Cortex of kidney (tissue), 1 donor: ENCODE results near the gene SPTLC2.
"Not testable (repeated sequence)": the region's sequence is repeated elsewhere in the genome, so short reads cannot be mapped to it uniquely, and the experiment has no call there.

ENCODE experiments used
- DNase-seq: peaks from one replicate; lab custom pipeline; 2025; lab: John Stamatoyannopoulos, UW

The SPTLC2 gene

DNA sequence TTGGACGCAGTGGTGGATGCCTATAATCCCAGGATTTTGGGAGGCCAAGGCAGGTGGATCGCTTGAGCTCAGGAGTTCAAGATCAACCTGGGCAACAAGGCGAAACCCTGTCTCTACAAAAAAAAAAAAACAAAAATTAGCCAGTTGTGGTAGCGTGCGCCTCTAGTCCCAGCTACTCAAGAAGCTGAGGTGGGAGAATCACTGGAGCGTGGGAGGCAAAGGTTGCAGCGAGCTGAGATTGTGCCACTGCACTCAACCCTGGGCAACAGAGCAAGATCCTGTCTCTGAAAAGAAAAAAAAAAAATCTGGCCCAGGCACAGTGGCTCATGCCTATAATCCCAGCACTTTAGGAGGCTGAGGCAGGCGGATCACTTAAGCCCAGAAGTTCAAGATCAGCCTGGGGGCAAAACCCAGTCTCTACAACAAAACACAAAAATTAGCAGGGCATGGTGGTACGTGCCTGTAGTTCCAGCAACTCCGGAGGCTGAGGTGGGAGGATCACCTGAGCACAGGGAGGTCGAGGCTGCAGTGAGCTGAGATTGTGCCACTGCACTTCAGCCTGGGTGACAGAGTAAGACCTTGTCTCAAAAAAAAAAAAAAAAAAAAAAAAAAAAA lies 27.9 kb downstream of the SPTLC2 start:
- not testable (repeated sequence) for DNase-seq

DNA sequence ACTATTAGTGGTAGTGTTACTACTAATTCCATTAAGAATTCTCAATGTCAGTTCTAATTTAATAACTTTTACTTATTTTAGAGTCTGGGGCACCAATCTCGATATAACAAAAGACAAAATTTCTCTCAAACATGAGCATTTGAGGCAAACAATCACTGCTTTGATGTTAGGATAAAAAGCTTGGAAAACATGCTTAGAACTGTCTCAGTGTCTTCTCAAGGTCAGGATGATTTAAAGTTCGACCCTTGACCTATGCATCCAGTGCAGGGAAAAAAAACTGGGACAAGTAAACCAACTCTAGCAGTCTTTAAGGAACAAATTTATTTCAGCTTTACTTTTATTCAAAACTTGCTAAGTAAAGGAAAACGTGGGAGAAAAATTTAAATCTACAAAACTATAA lies 31.1 kb downstream of the SPTLC2 start:
- no peak for DNase-seq

- DNase-seq: no peak
Observed at GRCh38 chr14:77584809-77585208, 31.6 kb downstream of the SPTLC2 start.

- DNase-seq: no peak
Observed at GRCh38 chr14:77583657-77584056, 32.8 kb downstream of the SPTLC2 start.

- DNase-seq: no peak
Observed at GRCh38 chr14:77582511-77582910, 33.9 kb downstream of the SPTLC2 start.

GRCh38 chr14:77580964-77581505 lies 35.4 kb downstream of the SPTLC2 start:
- DNase-seq: no peak

GRCh38 chr14:77580477-77580876 lies 36.0 kb downstream of the SPTLC2 start:
- DNase-seq: no peak

DNA sequence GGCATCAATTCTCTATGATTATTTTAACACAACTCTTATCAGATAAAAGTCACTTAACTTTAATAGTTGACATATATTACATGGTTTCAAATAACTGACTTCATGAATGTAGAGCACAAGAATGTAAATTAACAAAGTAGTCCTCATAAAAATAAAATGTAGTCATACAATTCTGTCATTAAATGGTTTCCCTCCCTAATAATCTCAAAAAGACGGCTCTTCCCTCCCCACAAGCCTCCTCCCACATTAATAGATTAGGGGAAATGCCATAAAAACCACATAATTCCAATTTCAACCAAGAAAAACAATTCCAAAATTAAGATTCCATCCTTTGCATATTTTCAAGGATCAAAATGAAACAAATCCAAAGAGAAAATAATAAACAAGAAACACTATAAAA lies 36.7 kb downstream of the SPTLC2 start:
- DNase-seq: no peak

GRCh38 chr14:77579065-77579464 lies 37.4 kb downstream of the SPTLC2 start:
- DNase-seq: no peak

GRCh38 chr14:77574446-77575115 lies 41.9 kb downstream of the SPTLC2 start:
- no peak for DNase-seq

- DNase-seq: no peak
Observed at GRCh38 chr14:77573964-77574363, 42.5 kb downstream of the SPTLC2 start.

- no peak for DNase-seq
Observed at GRCh38 chr14:77570706-77571268, 45.6 kb downstream of the SPTLC2 start.

DNA sequence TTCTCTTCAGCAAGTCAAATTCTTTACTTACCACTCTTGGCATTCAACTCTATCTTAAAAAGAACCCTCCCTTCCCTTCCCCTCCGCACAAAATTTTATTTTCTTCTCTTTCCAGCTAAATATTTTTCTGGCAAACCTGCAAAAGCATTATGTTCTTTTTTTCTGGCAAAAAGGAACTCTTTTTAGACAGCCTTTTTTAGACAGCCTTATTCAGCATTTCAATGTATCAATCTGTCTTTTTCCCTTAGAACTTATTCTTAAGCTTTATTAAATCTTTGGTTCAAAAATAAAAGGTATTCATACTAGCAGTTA lies 50.5 kb downstream of the SPTLC2 start:
- no peak for DNase-seq

GRCh38 chr14:77565289-77565993 lies 51.0 kb downstream of the SPTLC2 start:
- DNase-seq: no peak

- no peak for DNase-seq
Observed at GRCh38 chr14:77562681-77563080, 53.8 kb downstream of the SPTLC2 start.

- no peak for DNase-seq
Observed at GRCh38 chr14:77561881-77562280, 54.6 kb downstream of the SPTLC2 start.

GRCh38 chr14:77559381-77559780 lies 57.1 kb downstream of the SPTLC2 start:
- no peak for DNase-seq

DNA sequence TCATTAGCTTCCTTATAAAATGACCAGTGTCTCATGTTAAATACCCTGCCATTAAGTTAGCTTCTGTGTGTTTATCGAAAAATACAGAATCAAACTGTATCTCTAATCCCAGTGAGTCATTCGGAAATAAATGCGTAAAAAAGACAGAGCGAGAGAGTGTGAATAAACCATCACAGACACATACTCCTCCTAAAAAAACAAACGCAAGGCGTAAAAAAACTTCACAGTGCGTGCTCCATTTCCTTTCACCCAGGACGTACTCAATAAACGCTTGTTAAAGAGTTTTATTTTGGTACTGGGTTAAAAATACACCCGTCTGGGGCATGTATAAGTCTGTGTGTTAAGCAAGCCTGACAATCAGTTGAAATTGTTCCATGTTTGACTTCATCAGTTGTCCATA lies 59.0 kb downstream of the SPTLC2 start:
- no peak for DNase-seq

DNA sequence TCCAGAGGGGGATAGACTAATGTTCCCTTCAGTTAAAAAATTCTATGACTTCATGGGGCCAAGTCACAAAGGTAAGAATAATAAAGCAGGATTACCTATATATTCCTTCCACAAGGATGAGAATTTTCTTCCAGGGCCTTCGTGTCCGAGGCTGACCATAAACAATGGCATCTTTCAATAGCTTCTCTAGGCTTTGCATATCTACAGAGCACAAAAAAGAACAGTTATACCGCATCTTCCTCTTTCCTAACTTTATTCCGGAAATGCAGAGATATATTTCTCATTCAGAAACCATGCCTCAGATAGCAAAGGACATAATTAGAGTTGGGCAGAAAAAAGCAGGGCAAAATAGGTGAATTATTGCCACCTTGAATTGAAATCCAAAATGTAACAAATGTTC lies 59.5 kb downstream of the SPTLC2 start:
- DNase-seq: no peak

DNA sequence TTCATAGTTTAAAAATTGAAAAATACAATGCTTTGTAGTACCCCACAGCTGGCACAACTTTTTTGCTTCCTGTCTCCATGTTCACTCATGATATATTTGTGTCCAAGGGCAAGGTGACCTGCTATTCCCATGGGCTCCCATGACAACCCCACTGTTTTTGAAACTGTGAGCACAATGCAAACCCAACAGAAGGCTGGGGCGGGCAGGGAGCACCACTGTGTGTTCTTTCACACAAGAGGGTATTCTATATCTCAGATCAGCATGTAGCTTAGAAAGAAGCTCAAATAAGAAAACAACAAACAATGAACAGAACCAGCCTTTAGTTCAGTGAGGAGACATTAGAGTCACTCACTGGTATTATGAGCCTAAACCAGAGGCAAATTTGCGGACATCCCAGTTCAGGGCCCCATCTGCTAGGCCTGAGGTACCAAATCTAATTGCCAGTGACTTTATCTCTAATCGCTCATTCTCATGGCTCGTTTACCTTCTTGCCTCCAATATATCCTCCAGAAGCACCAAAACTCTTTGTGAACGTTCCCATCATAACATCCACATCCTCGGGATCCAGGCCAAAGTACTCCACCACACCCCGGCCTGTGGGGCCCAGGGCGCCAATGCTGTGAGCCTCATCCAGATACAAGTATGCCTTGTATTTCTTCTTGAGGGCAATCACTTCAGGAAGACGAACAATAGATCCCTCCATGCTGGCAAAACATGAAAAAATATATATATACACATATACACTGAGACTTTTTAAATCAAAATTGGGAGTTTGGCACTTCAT lies 61.4 kb downstream of the SPTLC2 start:
- no peak for DNase-seq

DNA sequence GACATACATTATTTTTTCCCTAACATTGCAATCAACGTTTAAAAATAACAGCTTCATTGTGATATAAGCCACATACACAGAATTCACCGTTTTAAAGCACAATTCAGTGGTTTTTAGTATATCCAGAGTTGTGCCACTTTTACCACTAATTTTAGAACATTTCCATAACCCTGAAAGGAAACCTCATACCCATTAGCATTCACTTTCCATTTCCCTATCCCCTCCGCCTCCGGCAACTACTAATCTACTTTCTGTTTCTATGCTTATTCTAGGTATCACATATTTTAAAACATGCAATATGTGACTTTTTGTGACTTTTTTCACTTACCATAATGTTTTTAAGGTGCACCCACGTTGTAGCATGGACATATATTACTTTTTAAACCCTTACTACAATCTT lies 62.2 kb downstream of the SPTLC2 start:
- no peak for DNase-seq

DNA sequence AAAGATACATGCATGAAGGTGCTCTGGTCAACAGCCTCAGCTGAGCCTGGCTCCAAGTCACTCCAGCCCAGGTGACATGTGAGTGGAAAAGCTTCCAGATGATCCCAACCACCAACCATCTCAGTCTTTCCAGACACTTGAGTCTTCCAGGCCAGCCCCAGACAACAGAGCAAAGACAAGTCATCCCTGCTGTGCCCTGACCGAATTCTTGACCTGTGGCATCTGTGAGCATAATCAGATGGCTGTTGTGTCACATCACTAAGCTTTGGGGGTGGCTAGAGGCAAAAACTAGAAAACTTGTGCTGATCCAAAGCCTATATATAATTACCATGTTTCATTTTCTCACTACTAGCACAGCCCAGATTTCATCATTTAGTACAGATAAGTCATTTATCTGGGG lies 67.0 kb downstream of the SPTLC2 start:
- no peak for DNase-seq
